HepG2 (cell line): Measurements from ENCODE around the gene TP73. TPM values are rescaled to one million over a fixed set of nuclear protein-coding genes. Genes with fewer than 3 reads are reported as not detected.

ENCODE experiments used
- ADNP ChIP-seq: sonication (generic); formaldehyde crosslinking; IDR thresholded peaks from 2 replicates; pipeline ENCODE4 v1.4.0; 2020; ENCODE audit warnings: missing genetic modification reagents
- ATF5 ChIP-seq: sonication (generic); formaldehyde crosslinking; IDR thresholded peaks from 2 replicates; pipeline ENCODE4 v1.4.0; 2020; ENCODE audit warnings: mild to moderate bottlenecking, low read depth, missing genetic modification reagents
- BCL6 ChIP-seq: IDR thresholded peaks from 2 replicates; pipeline ENCODE4 v1.6.1; 2016; ENCODE audit warnings: missing genetic modification reagents, missing compliant biosample characterization
- BRD4 ChIP-seq: sonication (generic); formaldehyde crosslinking; IDR thresholded peaks from 2 replicates; pipeline ENCODE4 v1.4.0; 2020; ENCODE audit warnings: missing genetic modification reagents
- CEBPG ChIP-seq: IDR thresholded peaks from 2 replicates; pipeline ENCODE4 v1.6.1; 2016
- GATA4 ChIP-seq: sonication (generic); IDR thresholded peaks from 2 replicates; pipeline ENCODE4 v1.6.1; 2016; ENCODE audit warnings: antibody characterized with exemption, low read depth, borderline replicate concordance
- HINFP ChIP-seq: sonication (generic); formaldehyde crosslinking; IDR thresholded peaks from 2 replicates; pipeline ENCODE4 v1.4.0; 2020; ENCODE audit warnings: low read depth, mild to moderate bottlenecking, missing genetic modification reagents
- KLF13 ChIP-seq: sonication (generic); formaldehyde crosslinking; IDR thresholded peaks from 2 replicates; pipeline ENCODE4 v1.4.0; 2020; ENCODE audit warnings: mild to moderate bottlenecking, missing genetic modification reagents
- KLF15 ChIP-seq: sonication (generic); formaldehyde crosslinking; IDR thresholded peaks from 2 replicates; pipeline ENCODE4 v1.8.1; 2023; ENCODE audit warnings: borderline replicate concordance, mild to moderate bottlenecking, inconsistent platforms, missing genetic modification reagents, mixed read lengths
- KLF9 ChIP-seq: IDR thresholded peaks from 2 replicates; pipeline ENCODE4 v1.6.1; 2016; ENCODE audit warnings: low read depth
- MYPOP ChIP-seq: sonication (generic); formaldehyde crosslinking; IDR thresholded peaks from 2 replicates; pipeline ENCODE4 v1.8.1; 2023; ENCODE audit warnings: mild to moderate bottlenecking, moderate library complexity, missing genetic modification reagents
- TMF1 ChIP-seq: sonication (generic); formaldehyde crosslinking; IDR thresholded peaks from 2 replicates; pipeline ENCODE4 v1.8.1; 2022; ENCODE audit warnings: low read depth, missing genetic modification reagents
- TRIM22 ChIP-seq: fragments of 450-650 bp; IDR thresholded peaks from 2 replicates; pipeline ENCODE4 v1.6.1; 2017
- WIZ ChIP-seq: sonication (generic); formaldehyde crosslinking; IDR thresholded peaks from 2 replicates; pipeline ENCODE4 v1.5.1; 2020; ENCODE audit warnings: mild to moderate bottlenecking, missing genetic modification reagents
- ZBTB3 ChIP-seq: sonication (generic); formaldehyde crosslinking; IDR thresholded peaks from 2 replicates; pipeline ENCODE4 v1.4.0; 2020; ENCODE audit warnings: low read depth, mild to moderate bottlenecking, moderate library complexity, missing genetic modification reagents, borderline replicate concordance
- ZC3H13 ChIP-seq: sonication (generic); formaldehyde crosslinking; IDR thresholded peaks from 2 replicates; pipeline ENCODE4 v1.8.1; 2023; ENCODE audit warnings: mild to moderate bottlenecking, missing genetic modification reagents, moderate library complexity
- ZFP36 ChIP-seq: fragments of 150-350 bp; IDR thresholded peaks from 2 replicates; pipeline ENCODE4 v1.6.1; 2018; ENCODE audit warnings: borderline replicate concordance, low read length, low read depth; ENCODE audit not compliant: partially characterized antibody
- ZNF232 ChIP-seq: sonication (generic); formaldehyde crosslinking; IDR thresholded peaks from 2 replicates; pipeline ENCODE4 v1.4.0; 2020; ENCODE audit warnings: missing genetic modification reagents, borderline replicate concordance
- ZNF687 ChIP-seq: sonication (generic); formaldehyde crosslinking; IDR thresholded peaks from 2 replicates; pipeline ENCODE4 v1.5.1; 2020; ENCODE audit warnings: mild to moderate bottlenecking, missing genetic modification reagents, moderate library complexity
- ZNF713 ChIP-seq: sonication (generic); formaldehyde crosslinking; IDR thresholded peaks from 2 replicates; pipeline ENCODE4 v1.4.0; 2020; ENCODE audit warnings: mild to moderate bottlenecking, missing genetic modification reagents
- ZNF773 ChIP-seq: sonication (generic); formaldehyde crosslinking; IDR thresholded peaks from 2 replicates; pipeline ENCODE4 v1.4.0; 2020; ENCODE audit warnings: missing genetic modification reagents, borderline replicate concordance
- polyA plus RNA-seq, 8 experiments: library from polyadenylated mRNA; depleted of rRNA in 3 of 8; stranded (reverse) in 7 of 8; unstranded in 1 of 8; fragments of >200 nt; fragmentation: Illumina TruSeq in 4 of 8; extraction: Trizol in 4 of 8; gene quantifications; 2 replicates each; pipeline versions ENCODE4 v1.2.1 to v1.2.3, GENCODE V29; 2011 to 2016; ENCODE audit warnings: low read depth in 4 of 8, missing spikeins in 1 of 8, mixed read lengths in 1 of 8; ENCODE audit not compliant: insufficient read depth in 1 of 8
- total RNA-seq, 5 experiments: library from RNA; depleted of rRNA; stranded (reverse); fragments of >200 nt; fragmentation: Illumina TruSeq; extraction: Trizol; gene quantifications; 2 replicates each; pipeline ENCODE4 v1.2.3, GENCODE V29; 2016; ENCODE audit warnings: low read depth in 1 of 5

TP73 gene
- total and polyA plus RNA-seq, 2 of the 13 experiments (the other 11 are each of a cell fraction or from before 2014, with no cell fraction given), result 0.49 to 1.1 TPM

GRCh38 chr1:3785456-3786157, 133.3 kb downstream of the TP73 start (continued):
- TF ChIP-seq ZNF773 (CRISPR knock-in tag) (no peak), ATF5 (CRISPR knock-in tag) (no peak), TRIM22 (no peak), GATA4 (no peak), ZFP36 (no peak), HINFP (CRISPR knock-in tag) (no peak), BRD4 (CRISPR knock-in tag) (no peak), ZNF713 (CRISPR knock-in tag) (no peak), MYPOP (CRISPR knock-in tag) (no peak), KLF13 (CRISPR knock-in tag) (no peak), KLF9 (CRISPR knock-in tag) (no peak), CEBPG (no peak), KLF15 (CRISPR knock-in tag) (no peak), ADNP (CRISPR knock-in tag) (no peak), ZNF687 (CRISPR knock-in tag) (peak; percentile 42), BCL6 (no peak), ZNF232 (CRISPR knock-in tag) (no peak), ZC3H13 (CRISPR knock-in tag) (no peak), TMF1 (CRISPR knock-in tag) (no peak), WIZ (CRISPR knock-in tag) (no peak), ZBTB3 (CRISPR knock-in tag) (no peak)
